Right lobe of liver (tissue), 6 donors: Measurements from ENCODE around the gene WRNIP1. TPM values are rescaled to one million over a fixed set of nuclear protein-coding genes. Genes with fewer than 3 reads are reported as not detected.

Experiments used
- ATAC-seq, 4 donors: fragments of 200-7000 bp; cut with Tn5 transposase; one replicate each; pipeline ENCODE4 v1.9.1; 2020; ENCODE audit warnings: mild to moderate bottlenecking in 4 of 4, moderate library complexity in 4 of 4
- DNase-seq, 3 donors: peaks; one replicate each; pipeline ENCODE4 v3.0.0-alpha.2; 2020
- H3K27ac ChIP-seq, 3 donors: fragments of 200-600 bp; one replicate each; pipeline ENCODE4 v1.8.0; 2022
- H3K27me3 ChIP-seq, 2 donors: fragments of 200-600 bp; one replicate each; pipeline ENCODE4 v1.8.0; 2022
- H3K36me3 ChIP-seq, 4 donors: fragments of 200-600 bp; sonication (generic) in 1 of 4; one replicate each; pipeline versions ENCODE4 v1.5.1 to v1.8.0; 2017 to 2022; ENCODE audit warnings: control low read depth in 1 of 4
- H3K4me1 ChIP-seq, 4 donors: fragments of 200-600 bp; sonication (generic) in 1 of 4; one replicate each; pipeline versions ENCODE4 v1.5.1 to v1.8.0; 2017 to 2022; ENCODE audit warnings: control low read depth in 1 of 4
- H3K4me3 ChIP-seq, 3 donors: fragments of 200-600 bp; one replicate each; pipeline ENCODE4 v1.8.0; 2022
- H3K9me3 ChIP-seq, 4 donors: fragments of 200-600 bp; sonication (generic) in 1 of 4; one replicate each; pipeline versions ENCODE4 v1.5.1 to v1.8.0; 2017 to 2022; ENCODE audit warnings: control low read depth in 1 of 4
- CTCF ChIP-seq, 4 donors: fragments of 200-600 bp in 3 of 4; fragments of 450-650 bp in 1 of 4; IDR thresholded peaks; one replicate each; pipeline versions ENCODE4 v1.5.1 to v1.8.0; 2016 to 2022; ENCODE audit warnings: antibody characterized with exemption in 4 of 4, mild to moderate bottlenecking in 2 of 4
- POLR2A ChIP-seq: fragments of 450-650 bp; IDR thresholded peaks from one replicate; pipeline ENCODE4 v1.6.1; 2017; ENCODE audit warnings: antibody characterized with exemption, mild to moderate bottlenecking
- WGBS: methylation state at CpG from one replicate; pipeline ENCODE4 v1.1.6; 2018; ENCODE audit warnings: low coverage, low lambda C conversion rate; ENCODE audit not compliant: insufficient coverage; ENCODE audit errors: missing lambda C conversion rate; 5-methylcytosine and 5-hydroxymethylcytosine counted together
- intact Hi-C, 2 donors: fragments of 100-400 bp; cut with DNase I; formaldehyde crosslinking; loops; one replicate each; pipeline versions ENCODE4 v1.11.2 to v1.14.1; 2022
- total RNA-seq, 6 experiments: library from RNA; depleted of rRNA in 2 of 6; stranded (reverse); fragments of >200 nt in 2 of 6; fragmentation: NEBNext Ultra II Directional in 3 of 6; extraction: Animal tissue kit (Norgen Biotek cat#: 25700) in 3 of 6; gene quantifications; one replicate each; pipeline versions ENCODE4 v1.1.0 to v1.2.4, GENCODE V29; 2016 to 2023
- donor health status: DM: no; HTN: yes; CAD: no.
- donor health status: DM: no; HTN: no; CAD: no.
- donor health status: DM: no; HTN: no; CAD: no.
- donor health status: DM: no; HTN: yes; CAD: no.
- donor health status: DM: no; HTN: yes; CAD: no.

Gene WRNIP1
- total RNA-seq, 6 experiments from 2014 or later = 15.8 to 36.8 (median 20.7) TPM

- no peaks in the 10 kb centered on the region for H3K36me3 ChIP-seq
- DNase-seq (peak in 1 of 3 donors; percentile 63), ATAC-seq (peak; percentile 72 to 88 (median 82))
- H3K4me3 ChIP-seq = peak overlapping the region in 2 of 3 donors; percentile 7 to 12
- TF ChIP-seq CTCF (IDR thresholded peaks at IDR 0.05) = no peak
- H3K27me3 ChIP-seq = no peaks in the 10 kb centered on the region
- WGBS = 26% methylated on average over 12 of the region's 17 CpGs
- no peaks in the 10 kb centered on the region for H3K9me3 ChIP-seq
- intact Hi-C loops = no loop called here
- peaks cover 0 to 14% (median 2%) of the 10 kb centered on the region in 4 donors for H3K4me1 ChIP-seq
- no peak overlapping the region for H3K27ac ChIP-seq
Measured at GRCh38 chr6:2743280-2744208, 21.6 kb upstream of the WRNIP1 start.

GRCh38 chr6:2744209-2744771 is 20.9 kb upstream of the WRNIP1 start:
- intact Hi-C loops = no loop called here
- Histone ChIP-seq H3K27ac (no peak overlapping the region), H3K27me3 (no peaks in the 10 kb centered on the region), H3K36me3 (no peaks in the 10 kb centered on the region), H3K4me1 (peaks cover 0 to 14% (median 2%) of the 10 kb centered on the region in 4 donors), H3K4me3 (peak overlapping the region in 2 of 3 donors; percentile 7 to 12), H3K9me3 (no peaks in the 10 kb centered on the region)
- peak in 3 of 4 donors; percentile 12 to 33 (median 27) for TF ChIP-seq CTCF (IDR thresholded peaks at IDR 0.05)
- TF ChIP-seq POLR2A = no peak
- peak; percentile 59 to 70 (median 68) for ATAC-seq
- WGBS = 33% methylated on average over 9 of the region's 9 CpGs
- DNase-seq = peak; percentile 59 to 66 (median 65)

GRCh38 chr6:2744778-2745177 is 20.4 kb upstream of the WRNIP1 start:
- Histone ChIP-seq H3K9me3 (no peaks in the 10 kb centered on the region), H3K27ac (no peak overlapping the region), H3K36me3 (no peaks in the 10 kb centered on the region), H3K27me3 (no peaks in the 10 kb centered on the region), H3K4me1 (peaks cover 0 to 14% (median 2%) of the 10 kb centered on the region in 4 donors), H3K4me3 (no peak overlapping the region)
- TF ChIP-seq POLR2A = no peak
- no peak for TF ChIP-seq CTCF (IDR thresholded peaks at IDR 0.05)
- WGBS = 84% methylated on average over 8 of the region's 8 CpGs
- intact Hi-C loops = no loop called here
- DNase-seq (no peak), ATAC-seq (no peak)

GRCh38 chr6:2745246-2745645 is 19.9 kb upstream of the WRNIP1 start:
- intact Hi-C loops = no loop called here
- peaks cover 0 to 14% (median 2%) of the 10 kb centered on the region in 4 donors for H3K4me1 ChIP-seq
- no peak overlapping the region for H3K4me3 ChIP-seq
- no peak for DNase-seq
- ATAC-seq = no peak
- no peaks in the 10 kb centered on the region for H3K27me3 ChIP-seq
- H3K9me3 ChIP-seq = no peaks in the 10 kb centered on the region
- H3K27ac ChIP-seq = no peak overlapping the region
- 76% methylated on average over 4 of the region's 4 CpGs for WGBS
- no peak for TF ChIP-seq POLR2A
- no peak for TF ChIP-seq CTCF (IDR thresholded peaks at IDR 0.05)
- H3K36me3 ChIP-seq = no peaks in the 10 kb centered on the region
